KMS-11 (cell line): Measurements from ENCODE around the gene OR6N2.

ENCODE experiments used
- H2AFZ ChIP-seq: fragments of 200-600 bp; sonication (generic); 2 replicates; pipeline ENCODE4 v1.6.1; 2016; ENCODE audit warnings: antibody characterized with exemption, mixed run types, low read depth
- H3K27ac ChIP-seq: fragments of 200-600 bp; sonication (generic); 2 replicates; pipeline ENCODE4 v1.6.1; 2016; ENCODE audit warnings: mild to moderate bottlenecking, mixed run types
- H3K27me3 ChIP-seq: fragments of 200-600 bp; sonication (generic); 2 replicates; pipeline ENCODE4 v1.6.1; 2017; ENCODE audit warnings: mild to moderate bottlenecking, low read depth, mixed run types, moderate library complexity; ENCODE audit not compliant: insufficient read depth
- H3K36me3 ChIP-seq: fragments of 200-600 bp; sonication (generic); 2 replicates; pipeline ENCODE4 v1.6.1; 2017; ENCODE audit warnings: mild to moderate bottlenecking, mixed run types; ENCODE audit not compliant: insufficient read depth
- H3K4me1 ChIP-seq: fragments of 200-600 bp; sonication (generic); 2 replicates; pipeline ENCODE4 v1.6.1; 2016; ENCODE audit warnings: mild to moderate bottlenecking, low read depth, mixed run types; ENCODE audit not compliant: poor library complexity, severe bottlenecking
- H3K4me2 ChIP-seq: fragments of 200-600 bp; sonication (generic); 2 replicates; pipeline ENCODE4 v1.7.0; 2016; ENCODE audit warnings: mild to moderate bottlenecking, mixed run types
- H3K4me3 ChIP-seq: fragments of 200-600 bp; sonication (generic); IDR thresholded peaks from 2 replicates; pipeline ENCODE4 v1.6.1; 2017; ENCODE audit warnings: low read depth, low read length, mixed read lengths; ENCODE audit not compliant: insufficient read depth
- H3K79me2 ChIP-seq: fragments of 200-600 bp; sonication (generic); 2 replicates; pipeline ENCODE4 v1.6.1; 2016; ENCODE audit warnings: low read depth, mixed run types; ENCODE audit not compliant: insufficient read depth
- H3K9ac ChIP-seq: fragments of 200-600 bp; sonication (generic); 2 replicates; pipeline ENCODE4 v1.6.1; 2016; ENCODE audit warnings: mild to moderate bottlenecking, mixed run types
- H4K20me1 ChIP-seq: fragments of 200-600 bp; sonication (generic); 2 replicates; pipeline ENCODE4 v1.6.1; 2016; ENCODE audit warnings: mild to moderate bottlenecking, mixed run types; ENCODE audit not compliant: insufficient read depth
- CTCF ChIP-seq: fragments of 200-600 bp; sonication (generic); conservative IDR thresholded peaks from 2 replicates; pipeline ENCODE4 v1.6.1; 2017; ENCODE audit warnings: low read depth, mild to moderate bottlenecking, antibody characterized with exemption, low read length, moderate library complexity, mixed read lengths

The OR6N2 gene

GRCh38 chr1:158771950-158772866 lies 8.8 kb downstream of the OR6N2 start, which contains the start of gene OR6N1:
Gene OR6N1 (minus strand): TSS chr1:158772195. CDS start chr1:158766682, 5,513 bp downstream.
- H3K4me2 ChIP-seq, result no peak within 1 kb of the TSS
- H3K27me3 ChIP-seq, result no peaks in the 10 kb centered on the region
- no peaks in the 10 kb centered on the region for H3K4me1 ChIP-seq
- no peaks in the 10 kb centered on the region for H4K20me1 ChIP-seq
- no peak within 1 kb of the TSS for H2AFZ ChIP-seq
- H3K36me3 ChIP-seq, result no peaks in the 10 kb centered on the region
- no peaks in the 10 kb centered on the region for H3K79me2 ChIP-seq
- H3K27ac ChIP-seq, result no peak within 1 kb of the TSS
- no peak for TF ChIP-seq CTCF
- H3K4me3 ChIP-seq, result no peak within 1 kb of the TSS
- H3K9ac ChIP-seq, result no peak within 1 kb of the TSS

GRCh38 chr1:158754420-158754819 lies 26.6 kb downstream of the OR6N2 start, which contains the start of gene OR6K6:
Gene OR6K6 (plus strand): TSS chr1:158754720. CDS start chr1:158754888, 168 bp downstream.
- H3K4me3 ChIP-seq, result no peak within 1 kb of the TSS
- no peak within 1 kb of the TSS for H2AFZ ChIP-seq
- no peak within 1 kb of the TSS for H3K9ac ChIP-seq
- H3K4me1 ChIP-seq, result no peaks in the 10 kb centered on the region
- no peak within 1 kb of the TSS for H3K27ac ChIP-seq
- no peaks in the 10 kb centered on the region for H4K20me1 ChIP-seq
- no peaks in the 10 kb centered on the region for H3K79me2 ChIP-seq
- H3K4me2 ChIP-seq, result no peak within 1 kb of the TSS
- H3K27me3 ChIP-seq, result no peaks in the 10 kb centered on the region
- no peaks in the 10 kb centered on the region for H3K36me3 ChIP-seq
- TF ChIP-seq CTCF, result no peak

GRCh38 chr1:158752155-158752712 lies 28.8 kb downstream of the OR6N2 start:
- no peaks in the 10 kb centered on the region for H3K79me2 ChIP-seq
- no peak overlapping the region for H2AFZ ChIP-seq
- no peak overlapping the region for H3K9ac ChIP-seq
- no peak overlapping the region for H3K27ac ChIP-seq
- H3K4me2 ChIP-seq, result no peak overlapping the region
- no peak for TF ChIP-seq CTCF
- no peaks in the 10 kb centered on the region for H4K20me1 ChIP-seq
- H3K27me3 ChIP-seq, result no peaks in the 10 kb centered on the region
- H3K36me3 ChIP-seq, result no peaks in the 10 kb centered on the region
- no peak overlapping the region for H3K4me3 ChIP-seq
- H3K4me1 ChIP-seq, result no peaks in the 10 kb centered on the region

DNA sequence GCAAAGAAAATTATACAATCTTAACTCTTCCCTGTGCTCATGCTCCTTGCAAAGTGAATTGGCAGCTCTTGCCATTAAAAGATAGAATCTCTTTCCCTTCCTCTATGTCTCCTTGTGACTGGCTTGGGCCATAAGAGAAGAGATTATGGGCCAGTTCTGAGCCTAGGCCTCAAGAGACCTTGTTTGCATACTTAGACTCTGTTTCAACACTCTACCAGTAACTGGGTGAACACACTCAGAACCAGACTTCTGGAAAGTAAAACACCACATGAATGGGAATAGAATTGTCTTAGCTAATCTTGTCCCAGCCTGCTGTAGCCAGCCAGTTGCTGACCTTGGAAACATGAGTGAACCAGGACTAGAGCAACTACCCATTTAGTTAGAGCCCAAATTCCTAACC lies 45.2 kb downstream of the OR6N2 start:
- no peak overlapping the region for H3K27ac ChIP-seq
- no peak for TF ChIP-seq CTCF
- H3K79me2 ChIP-seq, result no peaks in the 10 kb centered on the region
- H3K4me1 ChIP-seq, result no peaks in the 10 kb centered on the region
- no peak overlapping the region for H3K4me2 ChIP-seq
- H3K4me3 ChIP-seq, result no peak overlapping the region
- H2AFZ ChIP-seq, result no peak overlapping the region
- no peak overlapping the region for H3K9ac ChIP-seq
- H3K27me3 ChIP-seq, result no peaks in the 10 kb centered on the region
- no peaks in the 10 kb centered on the region for H4K20me1 ChIP-seq
- H3K36me3 ChIP-seq, result no peaks in the 10 kb centered on the region
